Body of pancreas (tissue), 4 donors: ENCODE data around the gene INSR.

Experiments
- CTCF ChIP-seq, 7 experiments: fragments of 450-650 bp in 4 of 7; fragments of 200-600 bp in 3 of 7; sonication (generic) in 3 of 7; IDR thresholded peaks; one replicate each; pipeline ENCODE4 v1.5.1; 2016 to 2019; ENCODE audit warnings: antibody characterized with exemption in 7 of 7
- POLR2A ChIP-seq, 3 donors: fragments of 450-650 bp; IDR thresholded peaks; one replicate each; pipeline ENCODE4 v1.6.1; 2016; ENCODE audit warnings: antibody characterized with exemption in 3 of 3, mild to moderate bottlenecking in 2 of 3

GRCh38 chr19:7295912-7296536 lies 1.8 kb upstream of the INSR start:
- TF ChIP-seq CTCF (IDR thresholded peaks at IDR 0.05), result no peak
- no peak for TF ChIP-seq POLR2A (IDR thresholded peaks at IDR 0.05)
